Measurements from ENCODE around the gene TEKT5.

DNA sequence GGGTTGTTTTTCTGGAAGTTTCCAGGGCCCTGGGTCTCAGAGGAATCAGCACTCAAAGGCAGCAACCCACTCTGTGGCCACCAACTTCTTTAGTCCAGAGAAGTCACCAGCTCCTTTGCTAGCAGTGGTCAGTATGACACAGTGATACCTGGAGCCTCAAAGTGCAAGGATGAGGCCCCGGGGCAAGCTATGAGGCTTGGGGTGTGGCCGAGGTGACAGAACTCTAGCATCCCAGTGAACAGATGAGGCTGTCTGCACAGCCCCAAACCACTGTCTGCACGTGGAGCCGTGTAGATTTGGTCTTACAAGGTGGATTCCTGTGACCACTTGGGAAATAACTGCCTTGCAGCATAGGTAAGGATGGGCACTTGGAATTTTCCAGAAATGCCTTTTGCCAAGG lies 24.9 kb downstream of the TEKT5 start:
- TF ChIP-seq, protein P1, sequence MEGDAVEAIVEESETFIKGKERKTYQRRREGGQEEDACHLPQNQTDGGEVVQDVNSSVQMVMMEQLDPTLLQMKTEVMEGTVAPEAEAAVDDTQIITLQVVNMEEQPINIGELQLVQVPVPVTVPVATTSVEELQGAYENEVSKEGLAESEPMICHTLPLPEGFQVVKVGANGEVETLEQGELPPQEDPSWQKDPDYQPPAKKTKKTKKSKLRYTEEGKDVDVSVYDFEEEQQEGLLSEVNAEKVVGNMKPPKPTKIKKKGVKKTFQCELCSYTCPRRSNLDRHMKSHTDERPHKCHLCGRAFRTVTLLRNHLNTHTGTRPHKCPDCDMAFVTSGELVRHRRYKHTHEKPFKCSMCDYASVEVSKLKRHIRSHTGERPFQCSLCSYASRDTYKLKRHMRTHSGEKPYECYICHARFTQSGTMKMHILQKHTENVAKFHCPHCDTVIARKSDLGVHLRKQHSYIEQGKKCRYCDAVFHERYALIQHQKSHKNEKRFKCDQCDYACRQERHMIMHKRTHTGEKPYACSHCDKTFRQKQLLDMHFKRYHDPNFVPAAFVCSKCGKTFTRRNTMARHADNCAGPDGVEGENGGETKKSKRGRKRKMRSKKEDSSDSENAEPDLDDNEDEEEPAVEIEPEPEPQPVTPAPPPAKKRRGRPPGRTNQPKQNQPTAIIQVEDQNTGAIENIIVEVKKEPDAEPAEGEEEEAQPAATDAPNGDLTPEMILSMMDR (IDR thresholded peaks at IDR 0.05), result no peak
- TF ChIP-seq POLR2A (IDR thresholded peaks at IDR 0.05), result no peak

Measured in body of pancreas (tissue), 4 donors.